GM12801 (cell line): ENCODE measurements around the gene CFAP46.

Experiments
- CTCF ChIP-seq: IDR thresholded peaks from one replicate; pipeline ENCODE4 v1.5.1; 2011; ENCODE audit warnings: control low read depth; ENCODE audit not compliant: insufficient read length; ENCODE audit errors: extremely low read depth

Gene CFAP46

GRCh38 chr10:132798403-132798802 lies 144.0 kb downstream of the CFAP46 start:
- no peak for TF ChIP-seq CTCF

GRCh38 chr10:132796846-132797245 lies 145.5 kb downstream of the CFAP46 start:
- TF ChIP-seq CTCF: no peak

GRCh38 chr10:132793871-132794849 lies 148.2 kb downstream of the CFAP46 start:
- TF ChIP-seq CTCF: no peak

- no peak for TF ChIP-seq CTCF
These were observed 149.2 kb downstream of the CFAP46 start for GRCh38 chr10:132793213-132793612.

GRCh38 chr10:132792796-132793195 lies 149.6 kb downstream of the CFAP46 start:
- no peak for TF ChIP-seq CTCF

GRCh38 chr10:132790934-132791829 lies 151.2 kb downstream of the CFAP46 start:
- TF ChIP-seq CTCF: no peak

- no peak for TF ChIP-seq CTCF
These were observed 151.9 kb downstream of the CFAP46 start for GRCh38 chr10:132790470-132790869.
